Peyer's patch (tissue), 4 donors: ENCODE data around the gene STX7. TPM values are rescaled to one million over a fixed set of nuclear protein-coding genes. Genes with fewer than 3 reads are reported as not detected.

Experiments used
- DNase-seq, 3 donors: peaks; one replicate each; pipeline ENCODE4 v3.0.0-alpha.2; 2017 to 2019
- H3K27ac ChIP-seq, 4 donors: fragments of 200-600 bp; sonication (generic); one replicate each; pipeline ENCODE4 v1.5.1; 2016 to 2019
- H3K27me3 ChIP-seq, 2 donors: fragments of 200-600 bp; sonication (generic); one replicate each; pipeline ENCODE4 v1.5.1; 2019
- H3K36me3 ChIP-seq, 3 donors: fragments of 200-600 bp; sonication (generic); one replicate each; pipeline ENCODE4 v1.5.1; 2016 to 2019
- H3K4me1 ChIP-seq, 4 donors: fragments of 200-600 bp; sonication (generic); one replicate each; pipeline ENCODE4 v1.5.1; 2016 to 2019
- H3K4me3 ChIP-seq, 4 donors: fragments of 200-600 bp; sonication (generic); 1 replicate in 3 of 4; 2 replicates in 1 of 4; pipeline ENCODE4 v1.5.1; 2016 to 2019; ENCODE audit warnings: mild to moderate bottlenecking in 1 of 4
- H3K9me3 ChIP-seq, 4 donors: fragments of 200-600 bp; sonication (generic); one replicate each; pipeline ENCODE4 v1.5.1; 2016 to 2019; ENCODE audit warnings: mild to moderate bottlenecking in 1 of 4
- CTCF ChIP-seq, 6 experiments: fragments of 450-650 bp in 4 of 6; fragments of 200-600 bp in 2 of 6; sonication (generic) in 1 of 6; IDR thresholded peaks; one replicate each; pipeline ENCODE4 v1.5.1; 2017 to 2019; ENCODE audit warnings: antibody characterized with exemption in 6 of 6, mild to moderate bottlenecking in 3 of 6, moderate library complexity in 1 of 6
- POLR2A ChIP-seq, 2 donors: fragments of 450-650 bp; IDR thresholded peaks; one replicate each; pipeline ENCODE4 v1.5.1; 2017; ENCODE audit warnings: antibody characterized with exemption in 2 of 2, mild to moderate bottlenecking in 2 of 2, moderate library complexity in 2 of 2
- total RNA-seq, 4 donors: library from RNA; depleted of rRNA; stranded (reverse); fragments of >200 nt; gene quantifications; one replicate each; pipeline ENCODE4 v1.1.0, GENCODE V29; 2016

Gene STX7
- total RNA-seq, 4 donors from 2014 or later = 31.4 to 65.9 (median 51.9) TPM

GRCh38 chr6:132512342-132512637, 626 bp downstream of the STX7 start:
- peak overlapping the region; percentile 65 to 92 (median 84) for H3K4me3 ChIP-seq
- no peaks in the 10 kb centered on the region for H3K27me3 ChIP-seq
- H3K36me3 ChIP-seq = no peaks in the 10 kb centered on the region
- H3K4me1 ChIP-seq = peaks cover 0 to 32% (median 0%) of the 10 kb centered on the region in 4 donors
- H3K27ac ChIP-seq = peak overlapping the region; percentile 79 to 97 (median 90)
- DNase-seq = no peak
- TF ChIP-seq POLR2A (IDR thresholded peaks at IDR 0.05) (no peak), CTCF (IDR thresholded peaks at IDR 0.05) (no peak)
- no peaks in the 10 kb centered on the region for H3K9me3 ChIP-seq

GRCh38 chr6:132511831-132512220, 1.1 kb downstream of the STX7 start:
- peaks cover 0 to 36% (median 0%) of the 10 kb centered on the region in 4 donors for H3K4me1 ChIP-seq
- no peaks in the 10 kb centered on the region for H3K9me3 ChIP-seq
- peak overlapping the region; percentile 65 to 92 (median 84) for H3K4me3 ChIP-seq
- TF ChIP-seq CTCF (IDR thresholded peaks at IDR 0.05) = no peak
- no peak for TF ChIP-seq POLR2A (IDR thresholded peaks at IDR 0.05)
- H3K27ac ChIP-seq = peak overlapping the region; percentile 69 to 97 (median 84)
- no peaks in the 10 kb centered on the region for H3K36me3 ChIP-seq
- no peak for DNase-seq
- H3K27me3 ChIP-seq = no peaks in the 10 kb centered on the region

- no peaks in the 10 kb centered on the region for H3K27me3 ChIP-seq
- no peaks in the 10 kb centered on the region for H3K9me3 ChIP-seq
- peak overlapping the region; percentile 65 to 92 (median 84) for H3K4me3 ChIP-seq
- no peaks in the 10 kb centered on the region for H3K36me3 ChIP-seq
- H3K4me1 ChIP-seq = peaks cover 0 to 41% (median 2%) of the 10 kb centered on the region in 4 donors
- TF ChIP-seq CTCF (IDR thresholded peaks at IDR 0.05) (no peak), POLR2A (IDR thresholded peaks at IDR 0.05) (no peak)
- DNase-seq = peak in 1 of 3 donors; percentile 29
- peak overlapping the region; percentile 69 to 97 (median 84) for H3K27ac ChIP-seq
These were observed 1.6 kb downstream of the STX7 start for GRCh38 chr6:132511210-132511830.

GRCh38 chr6:132506869-132507808, 5.8 kb downstream of the STX7 start:
- no peak for DNase-seq
- H3K27ac ChIP-seq = peak overlapping the region in 2 of 4 donors; percentile 3 to 44
- H3K36me3 ChIP-seq = peaks cover 0 to 13% (median 0%) of the 10 kb centered on the region in 3 donors
- H3K27me3 ChIP-seq = no peaks in the 10 kb centered on the region
- TF ChIP-seq CTCF (IDR thresholded peaks at IDR 0.05) = no peak
- TF ChIP-seq POLR2A (IDR thresholded peaks at IDR 0.05) = no peak
- H3K4me3 ChIP-seq = no peak overlapping the region
- H3K4me1 ChIP-seq = peaks cover 0 to 52% (median 13%) of the 10 kb centered on the region in 4 donors
- no peaks in the 10 kb centered on the region for H3K9me3 ChIP-seq

- Histone ChIP-seq H3K36me3 (peaks cover 0 to 20% (median 0%) of the 10 kb centered on the region in 3 donors), H3K4me1 (peaks cover 0 to 47% (median 13%) of the 10 kb centered on the region in 4 donors)
- TF ChIP-seq CTCF (IDR thresholded peaks at IDR 0.05) = no peak
- no peak for TF ChIP-seq POLR2A (IDR thresholded peaks at IDR 0.05)
These were observed 6.5 kb downstream of the STX7 start for GRCh38 chr6:132506461-132506860.

More at GRCh38 chr6:132506461-132506860, 6.5 kb downstream of the STX7 start:
- Histone ChIP-seq H3K27me3 (no peaks in the 10 kb centered on the region), H3K27ac (no peak overlapping the region), H3K9me3 (no peaks in the 10 kb centered on the region), H3K4me3 (no peak overlapping the region)
- no peak for DNase-seq
